ENCODE measurements around the gene CNNM1.

GRCh38 chr10:99426689-99427088 lies 97.5 kb downstream of the CNNM1 start:
- TF ChIP-seq CTCF (IDR thresholded peaks at IDR 0.05): no peak
- no peak for TF ChIP-seq ZFX (IDR thresholded peaks at IDR 0.05; ENCODE audit: borderline replicate concordance)
